GM19467 (cell line): ENCODE measurements around the gene NBPF3.
"Not testable (repeated sequence)": the region's sequence is repeated elsewhere in the genome, so short reads cannot be mapped to it uniquely, and the experiment has no call there.

ENCODE experiments used
- ATAC-seq: cut with Tn5 transposase; IDR thresholded peaks from one replicate; pipeline ENCODE4 v1.9.1; 2021; ENCODE audit warnings: mild to moderate bottlenecking, moderate library complexity; ENCODE audit not compliant: unreplicated experiment

NBPF3 gene

GRCh38 chr1:21436488-21437340 is 3.2 kb upstream of the NBPF3 start:
- no peak for ATAC-seq

GRCh38 chr1:21437341-21437640 is 2.6 kb upstream of the NBPF3 start:
- no peak for ATAC-seq

GRCh38 chr1:21438646-21439312 is 1.2 kb upstream of the NBPF3 start:
- not testable (repeated sequence) for ATAC-seq

GRCh38 chr1:21439345-21439720 is 604 bp upstream of the NBPF3 start:
- ATAC-seq = no peak

- not testable (repeated sequence) for ATAC-seq
Measured at GRCh38 chr1:21440630-21441125, 741 bp downstream of the NBPF3 start.

- not testable (repeated sequence) for ATAC-seq
Measured at GRCh38 chr1:21446647-21447046, 6.7 kb downstream of the NBPF3 start.

GRCh38 chr1:21447311-21447710 is 7.4 kb downstream of the NBPF3 start:
- no peak for ATAC-seq

- ATAC-seq = no peak
Measured at GRCh38 chr1:21449906-21450305, 10.0 kb downstream of the NBPF3 start.

- no peak for ATAC-seq
Measured at GRCh38 chr1:21451212-21451611, 11.3 kb downstream of the NBPF3 start.

GRCh38 chr1:21451981-21452411 is 12.1 kb downstream of the NBPF3 start:
- no peak for ATAC-seq

- ATAC-seq = not testable (repeated sequence)
Measured at GRCh38 chr1:21453964-21454614, 14.2 kb downstream of the NBPF3 start.

GRCh38 chr1:21454904-21455303 is 15.0 kb downstream of the NBPF3 start:
- ATAC-seq = not testable (repeated sequence)

- no peak for ATAC-seq
Measured at GRCh38 chr1:21457654-21458053, 17.7 kb downstream of the NBPF3 start.

GRCh38 chr1:21465127-21465526 is 25.2 kb downstream of the NBPF3 start:
- ATAC-seq = not testable (repeated sequence)

- ATAC-seq = not testable (repeated sequence)
Measured at GRCh38 chr1:21467946-21468345, 28.0 kb downstream of the NBPF3 start.

GRCh38 chr1:21468599-21468998 is 28.7 kb downstream of the NBPF3 start:
- ATAC-seq = no peak

GRCh38 chr1:21469581-21469980 is 29.6 kb downstream of the NBPF3 start:
- no peak for ATAC-seq

- no peak for ATAC-seq
Measured at GRCh38 chr1:21472861-21473260, 32.9 kb downstream of the NBPF3 start.

- ATAC-seq = no peak
Measured at GRCh38 chr1:21478356-21478755, 38.4 kb downstream of the NBPF3 start.

GRCh38 chr1:21483881-21484280 is 43.9 kb downstream of the NBPF3 start:
- not testable (repeated sequence) for ATAC-seq

- no peak for ATAC-seq
Measured at GRCh38 chr1:21489146-21489545, 49.2 kb downstream of the NBPF3 start.
